Left kidney (tissue), 2 donors: ENCODE results near the gene STK32C. TPM values are rescaled to one million over a fixed set of nuclear protein-coding genes. Genes with fewer than 3 reads are reported as not detected.

Experiments used
- DNase-seq: peaks from one replicate; pipeline ENCODE4 v3.0.0-alpha.2; 2013
- polyA plus RNA-seq: library from polyadenylated mRNA; unstranded; fragments of 120-200 nt; gene quantifications from one replicate; pipeline ENCODE4 v1.2.1, GENCODE V29; 2013; ENCODE audit not compliant: insufficient read length

STK32C gene
- polyA plus RNA-seq, 1 donor, result 11.5 TPM

DNA sequence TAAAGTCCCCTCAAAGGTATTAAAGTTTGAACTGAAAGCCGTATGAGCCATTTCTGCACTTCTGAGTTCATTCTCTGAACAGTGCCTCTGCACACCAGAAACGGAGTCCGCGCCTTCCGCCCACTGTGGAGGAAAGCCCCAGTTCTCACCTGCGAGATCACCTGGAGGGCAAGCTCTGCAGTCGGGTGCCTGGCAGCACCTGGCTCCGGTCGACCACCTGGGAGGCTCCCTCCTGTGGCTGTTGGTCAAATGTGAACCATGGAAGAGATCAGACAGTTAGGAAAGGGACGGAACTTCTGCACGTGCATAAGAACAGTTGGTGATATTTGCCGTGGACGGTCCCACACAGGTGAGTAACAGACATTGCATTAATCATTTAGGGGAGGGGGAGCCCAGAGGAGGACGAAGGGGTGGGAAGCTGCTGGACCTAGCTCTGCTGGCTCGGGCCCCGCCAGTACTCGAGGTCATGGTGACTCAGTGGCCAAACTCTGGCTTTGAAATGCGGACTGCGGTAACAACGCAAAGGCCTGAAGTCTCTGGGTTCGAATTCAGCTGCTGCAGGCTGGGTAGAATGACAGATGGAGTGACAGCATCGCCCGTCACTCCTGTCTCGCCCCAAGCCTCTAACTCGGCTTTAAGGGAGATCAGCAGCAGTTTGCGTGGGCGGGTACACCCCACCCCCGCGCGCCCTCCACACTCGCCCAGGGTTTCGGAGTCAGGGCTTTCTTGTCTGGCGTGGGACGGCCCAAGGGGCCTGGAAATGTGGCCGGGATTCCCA, 122.7 kb downstream of the STK32C start:
- DNase-seq, result no peak

DNA sequence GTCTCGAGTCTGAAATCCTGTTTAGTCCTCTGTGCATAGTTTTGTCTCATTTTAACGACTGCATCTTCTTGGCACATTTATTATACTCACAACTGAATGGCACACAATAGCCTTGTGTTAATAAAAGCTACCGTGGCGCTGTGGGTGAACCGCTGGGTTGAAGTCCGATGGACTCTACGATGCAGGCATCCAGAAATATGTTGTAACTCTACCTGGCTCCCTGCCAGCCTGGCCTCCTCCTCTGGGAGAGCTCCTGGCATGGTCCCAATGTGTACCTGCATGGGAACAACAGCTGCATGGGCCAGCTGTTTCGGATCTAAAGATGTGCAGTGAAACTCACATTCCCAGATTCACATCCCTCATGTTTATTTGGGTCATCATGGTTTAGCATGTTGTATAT, 124.7 kb downstream of the STK32C start:
- no peak for DNase-seq

DNA sequence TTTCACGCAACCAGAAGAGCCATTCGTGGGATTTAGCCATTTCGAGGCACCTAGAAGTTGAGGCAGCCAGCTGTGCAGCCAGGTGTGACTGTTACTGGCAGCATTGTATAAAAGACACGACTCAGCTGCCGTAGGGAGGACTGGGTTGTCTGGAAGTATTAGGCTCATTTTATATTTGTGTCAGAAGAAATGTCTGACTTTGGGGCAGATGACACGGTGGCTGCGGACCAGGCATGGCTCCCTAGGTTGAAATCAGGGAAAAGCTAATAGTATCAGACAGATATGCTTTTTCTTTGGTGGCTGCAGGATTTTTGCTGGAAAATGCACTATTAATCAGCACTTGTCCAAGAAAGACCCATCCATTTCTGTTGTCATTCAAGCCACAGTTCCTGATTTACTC, 125.2 kb downstream of the STK32C start:
- no peak for DNase-seq

DNA sequence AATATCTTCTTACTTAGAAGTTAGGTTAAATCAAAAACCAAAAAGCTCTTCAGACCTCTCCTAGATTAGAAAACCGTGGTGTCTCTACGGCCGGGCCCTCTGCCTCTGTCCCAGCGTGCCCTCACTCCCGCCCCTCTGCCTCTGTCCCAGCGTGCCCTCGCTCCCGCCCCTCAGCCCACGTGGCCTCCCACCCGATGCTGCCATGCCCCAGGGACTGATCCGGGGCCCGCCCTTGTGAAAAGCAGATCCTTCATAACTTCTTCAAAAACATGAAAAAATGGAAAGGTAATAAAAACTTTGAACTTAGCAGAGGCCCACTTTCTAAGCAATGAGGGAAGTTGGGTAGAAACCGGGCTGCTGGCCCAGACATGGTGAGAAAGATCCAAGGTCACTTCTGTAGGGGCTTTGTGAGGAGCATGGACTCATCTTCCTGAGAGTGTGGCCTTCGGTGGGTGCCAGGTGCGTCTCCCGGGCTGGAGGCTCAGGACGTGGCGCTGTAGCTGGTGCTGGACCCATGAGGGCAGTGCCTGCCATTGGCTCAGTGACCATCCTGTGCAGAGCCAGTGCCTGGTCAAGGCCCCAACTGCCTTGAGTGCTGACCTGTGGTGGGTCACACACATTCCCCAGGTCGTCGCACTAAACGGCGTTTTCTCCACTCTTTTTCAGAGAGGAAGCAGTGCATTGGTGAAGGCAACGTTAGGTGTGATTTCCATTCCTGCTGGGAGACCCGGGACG, 125.9 kb downstream of the STK32C start:
- DNase-seq, result no peak

DNA sequence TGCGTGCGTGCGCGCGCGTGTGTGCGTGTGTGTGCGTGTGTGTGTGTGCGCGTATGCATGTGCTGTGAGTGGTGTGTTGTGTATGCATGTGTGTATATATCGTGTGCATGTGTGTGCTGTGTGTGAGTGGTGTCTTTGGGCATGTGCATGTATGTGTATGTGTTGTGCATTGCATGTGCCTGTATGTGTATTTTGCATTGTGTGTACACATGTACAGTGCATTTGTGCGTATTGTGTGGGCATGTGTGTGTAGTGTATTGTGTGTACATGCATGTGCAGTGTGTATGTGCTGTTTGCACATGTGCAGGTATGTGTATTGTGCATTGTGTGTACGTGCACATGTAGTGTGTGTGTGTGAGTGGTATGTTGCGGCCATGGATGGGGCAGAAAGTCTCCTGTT, 127.0 kb downstream of the STK32C start:
- DNase-seq, result no peak

DNA sequence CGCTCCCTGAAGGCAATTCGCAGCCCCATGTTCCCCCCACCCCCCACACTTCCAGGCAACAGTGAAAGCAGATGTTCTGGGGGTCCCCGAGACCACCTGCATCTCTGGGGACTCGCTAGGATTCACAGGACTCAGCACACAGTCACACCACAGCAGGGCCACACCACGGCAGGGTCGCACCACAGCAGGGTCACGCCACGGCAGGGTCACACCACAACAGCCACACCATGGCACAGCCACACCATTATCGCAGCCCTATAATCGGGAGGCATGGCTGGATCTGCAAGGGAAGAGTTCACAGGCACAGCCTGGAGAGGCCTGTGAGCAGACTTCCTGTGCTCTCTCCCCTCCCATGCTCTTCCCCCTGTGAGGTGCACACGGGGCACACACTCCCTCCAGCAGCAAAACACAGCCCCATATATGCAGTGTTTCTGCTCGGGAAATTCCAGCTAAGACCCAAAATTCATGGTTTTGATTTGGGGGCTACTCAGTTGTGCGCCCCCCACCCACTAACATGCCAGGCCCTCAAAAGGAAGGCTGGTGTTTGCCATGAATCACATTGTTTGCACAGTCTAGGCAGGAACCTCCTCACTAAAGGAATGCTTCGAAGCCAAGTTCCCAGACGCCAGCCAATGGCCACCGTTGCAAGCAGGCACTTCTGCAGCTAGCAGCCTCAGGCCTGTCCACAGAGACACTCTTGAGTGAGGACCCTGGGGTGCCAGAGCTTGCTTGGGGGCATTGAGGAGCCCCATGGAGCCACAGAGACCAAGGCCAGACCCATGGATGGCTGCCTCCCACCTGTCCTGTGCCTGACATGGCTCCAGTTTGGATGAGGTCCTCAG, 128.0 kb downstream of the STK32C start:
- no peak for DNase-seq

DNA sequence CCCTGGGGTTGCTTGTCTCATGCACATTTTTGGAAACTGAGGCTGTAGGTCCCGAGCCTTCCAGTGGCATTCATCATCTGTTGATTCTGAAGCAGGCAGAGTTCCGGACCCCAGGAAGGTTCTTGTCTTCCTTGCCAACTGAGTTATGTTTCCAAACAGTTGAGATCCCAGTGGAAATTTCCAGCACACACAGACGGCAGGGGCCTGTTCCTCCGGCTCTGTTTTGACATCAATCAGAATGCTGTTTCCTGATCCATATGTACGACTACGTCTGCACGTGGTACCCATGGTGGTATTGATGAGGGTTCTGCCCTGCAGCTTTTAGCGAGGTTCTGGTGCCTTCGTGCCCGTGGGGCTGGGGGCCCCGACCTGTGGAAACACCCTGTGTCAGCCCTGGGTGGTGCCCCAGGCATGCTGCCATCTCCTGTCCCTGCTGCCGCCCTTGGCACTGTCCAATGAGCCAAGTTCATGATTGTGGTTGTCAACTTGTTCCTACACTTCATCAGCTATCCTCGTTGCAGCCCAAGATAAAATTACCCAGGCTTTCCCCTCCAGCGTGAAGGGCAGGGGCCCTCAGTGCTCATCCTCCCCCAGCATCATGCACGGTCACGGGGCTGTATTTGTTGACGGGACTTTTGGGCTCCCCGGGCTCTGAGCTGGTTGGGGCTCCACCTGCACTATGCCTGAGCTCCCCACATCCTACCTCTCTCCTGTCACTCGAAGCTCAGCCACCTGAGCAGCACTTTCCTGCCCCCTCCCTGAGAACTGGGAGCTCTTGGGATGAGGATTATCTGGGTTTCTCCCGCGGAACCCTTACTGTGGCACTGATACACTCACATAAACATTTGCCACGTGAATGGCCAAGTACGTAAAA, 128.8 kb downstream of the STK32C start:
- no peak for DNase-seq

DNA sequence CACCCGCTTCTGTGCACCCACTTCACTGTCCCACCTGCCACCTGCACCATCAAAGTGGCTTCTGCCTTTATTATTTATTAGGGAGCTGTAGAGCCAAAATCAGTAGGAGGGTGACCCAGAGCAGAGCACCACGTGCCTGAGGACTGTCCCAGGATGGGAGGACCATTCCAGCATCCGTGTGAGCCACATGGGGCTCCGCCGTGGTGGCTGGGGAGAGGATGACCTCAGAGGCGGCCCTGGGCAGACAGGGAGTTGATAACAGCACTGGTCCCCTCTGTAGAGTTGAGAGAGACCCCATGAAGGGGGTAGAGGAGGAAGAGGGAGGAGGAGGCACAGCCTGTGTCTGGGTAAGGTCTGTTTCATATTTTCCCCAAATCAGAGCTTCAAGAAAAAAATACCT, 129.7 kb downstream of the STK32C start:
- DNase-seq, result no peak

DNA sequence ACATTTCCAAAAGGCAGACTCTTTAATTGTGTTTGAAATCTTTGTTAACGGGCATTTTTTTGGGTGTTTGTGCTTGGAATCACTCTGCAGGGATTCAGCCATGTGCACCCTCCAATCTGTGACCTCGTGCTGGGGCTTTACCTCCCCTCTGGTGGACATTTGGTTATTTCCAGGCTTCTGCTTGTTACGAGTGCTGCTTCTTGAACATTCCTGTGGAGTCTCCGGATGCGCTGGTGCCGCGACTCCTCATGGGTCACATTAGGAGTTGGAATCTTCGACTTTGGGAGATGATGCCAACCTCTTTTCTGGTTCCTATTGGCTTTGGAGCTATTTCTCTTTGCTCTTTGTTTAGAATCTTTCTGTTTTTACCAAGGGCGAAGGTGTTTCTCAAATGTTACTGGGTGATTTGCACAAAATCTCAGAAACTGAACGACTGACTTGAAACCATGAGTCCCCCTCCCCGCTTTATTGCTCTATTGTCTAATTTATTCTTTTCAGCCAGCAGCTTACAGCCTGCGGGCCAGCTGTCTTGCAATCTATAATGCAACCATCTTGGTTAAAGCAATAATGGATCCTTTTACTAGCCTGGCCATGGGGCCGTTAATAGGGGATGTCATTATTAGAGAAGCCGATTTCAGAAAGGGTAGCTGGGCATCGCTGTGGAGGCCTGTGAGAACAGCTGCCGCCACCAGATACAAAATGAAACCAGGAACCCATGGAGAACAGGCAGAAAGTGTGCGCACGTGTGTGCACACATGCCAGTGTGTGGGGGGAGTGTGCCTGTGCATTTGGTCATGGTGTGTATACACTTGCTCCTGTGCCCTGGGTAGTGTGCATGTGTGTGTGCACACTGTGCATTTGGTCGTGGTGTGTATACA, 130.9 kb downstream of the STK32C start:
- no peak for DNase-seq

DNA sequence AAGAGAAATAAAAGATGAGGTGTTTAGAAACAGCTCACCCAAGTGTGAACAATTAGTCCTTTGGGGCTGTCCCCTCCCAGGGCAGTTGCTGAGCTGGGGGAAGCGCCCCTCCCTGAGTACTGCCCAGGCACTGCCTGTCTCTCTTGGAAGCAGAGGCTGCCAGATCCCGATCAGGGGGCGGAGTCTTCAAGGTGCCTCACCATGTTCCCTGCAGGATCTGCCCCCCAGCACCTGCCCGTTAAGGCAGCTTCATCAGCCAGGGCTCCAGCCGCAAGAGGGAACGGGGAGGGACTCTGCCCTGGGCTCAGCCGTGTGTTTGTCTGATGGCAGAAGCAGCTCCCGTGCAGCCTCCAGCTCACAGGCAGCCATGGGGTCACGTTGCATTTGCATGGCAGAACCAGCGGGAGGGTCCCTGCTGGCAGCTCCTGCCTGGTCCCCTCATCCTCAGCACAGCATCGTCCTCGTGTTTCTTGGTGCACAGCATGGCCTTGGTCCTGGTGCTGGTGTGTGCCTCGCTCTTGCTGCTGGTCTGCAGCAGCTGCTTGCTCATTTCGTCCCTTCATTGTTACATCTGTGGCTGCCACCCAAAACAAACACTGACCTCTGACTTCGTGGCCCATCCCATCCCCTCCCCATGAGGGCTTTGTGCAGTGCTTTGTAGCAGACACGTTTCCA, 131.7 kb downstream of the STK32C start:
- DNase-seq, result no peak

DNA sequence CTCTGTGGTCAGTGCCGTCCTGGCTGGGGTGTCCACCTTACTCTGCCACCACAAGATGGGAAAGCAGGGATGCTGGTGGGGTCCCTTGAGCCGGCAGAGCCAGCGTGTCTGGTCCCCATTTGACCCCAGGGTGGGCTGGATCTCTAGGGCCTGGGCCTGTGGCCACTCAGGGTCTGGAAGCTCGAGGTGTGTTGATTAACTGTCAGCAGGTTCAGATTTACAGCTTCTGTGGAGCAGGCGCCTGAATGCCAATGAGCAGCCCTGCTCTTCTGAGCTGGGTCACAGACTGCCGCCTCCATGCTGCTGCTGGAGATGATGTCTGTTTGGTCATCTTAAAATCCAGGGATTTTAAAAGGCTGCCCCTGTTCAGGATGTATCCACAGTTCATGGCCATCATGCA, 132.3 kb downstream of the STK32C start:
- no peak for DNase-seq

DNA sequence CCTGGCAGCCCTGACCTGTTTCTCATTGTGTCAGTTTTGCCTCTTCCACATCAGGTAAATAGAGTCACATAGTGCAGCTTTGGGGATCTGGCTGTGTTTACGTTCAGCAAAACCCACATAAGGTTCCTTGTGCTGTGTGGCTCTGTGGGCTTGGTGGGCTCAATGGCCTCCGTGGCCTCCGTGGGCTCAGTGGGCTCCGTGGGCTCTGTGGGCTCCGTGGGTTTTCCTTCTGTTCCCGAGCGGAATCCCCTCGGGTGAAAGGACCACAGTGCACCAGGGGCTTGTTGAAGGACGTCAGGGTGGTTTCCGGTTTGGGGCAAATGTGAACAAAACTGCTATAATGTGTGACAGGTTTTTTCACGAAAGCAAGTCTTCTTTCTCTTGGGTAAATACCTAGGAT, 133.5 kb downstream of the STK32C start:
- no peak for DNase-seq

DNA sequence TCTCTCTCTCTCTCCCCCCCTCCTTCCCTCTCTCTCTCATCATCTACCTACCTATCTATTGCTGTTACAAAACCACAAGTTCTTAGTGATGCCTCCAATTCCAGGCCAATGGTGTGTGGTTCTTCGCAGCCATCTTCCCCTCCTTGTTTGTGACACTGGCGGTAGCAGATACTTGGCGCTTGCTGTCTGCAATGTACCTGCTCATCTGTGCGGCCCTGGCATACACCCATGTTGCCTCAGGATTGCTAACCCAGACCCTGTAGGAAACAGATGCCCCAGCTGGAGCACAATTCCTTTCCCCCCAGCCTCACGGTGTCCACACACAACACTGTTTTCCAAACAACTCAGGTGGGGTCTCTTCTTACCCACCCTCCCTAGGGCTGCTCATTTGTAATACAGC, 134.6 kb downstream of the STK32C start:
- no peak for DNase-seq

DNA sequence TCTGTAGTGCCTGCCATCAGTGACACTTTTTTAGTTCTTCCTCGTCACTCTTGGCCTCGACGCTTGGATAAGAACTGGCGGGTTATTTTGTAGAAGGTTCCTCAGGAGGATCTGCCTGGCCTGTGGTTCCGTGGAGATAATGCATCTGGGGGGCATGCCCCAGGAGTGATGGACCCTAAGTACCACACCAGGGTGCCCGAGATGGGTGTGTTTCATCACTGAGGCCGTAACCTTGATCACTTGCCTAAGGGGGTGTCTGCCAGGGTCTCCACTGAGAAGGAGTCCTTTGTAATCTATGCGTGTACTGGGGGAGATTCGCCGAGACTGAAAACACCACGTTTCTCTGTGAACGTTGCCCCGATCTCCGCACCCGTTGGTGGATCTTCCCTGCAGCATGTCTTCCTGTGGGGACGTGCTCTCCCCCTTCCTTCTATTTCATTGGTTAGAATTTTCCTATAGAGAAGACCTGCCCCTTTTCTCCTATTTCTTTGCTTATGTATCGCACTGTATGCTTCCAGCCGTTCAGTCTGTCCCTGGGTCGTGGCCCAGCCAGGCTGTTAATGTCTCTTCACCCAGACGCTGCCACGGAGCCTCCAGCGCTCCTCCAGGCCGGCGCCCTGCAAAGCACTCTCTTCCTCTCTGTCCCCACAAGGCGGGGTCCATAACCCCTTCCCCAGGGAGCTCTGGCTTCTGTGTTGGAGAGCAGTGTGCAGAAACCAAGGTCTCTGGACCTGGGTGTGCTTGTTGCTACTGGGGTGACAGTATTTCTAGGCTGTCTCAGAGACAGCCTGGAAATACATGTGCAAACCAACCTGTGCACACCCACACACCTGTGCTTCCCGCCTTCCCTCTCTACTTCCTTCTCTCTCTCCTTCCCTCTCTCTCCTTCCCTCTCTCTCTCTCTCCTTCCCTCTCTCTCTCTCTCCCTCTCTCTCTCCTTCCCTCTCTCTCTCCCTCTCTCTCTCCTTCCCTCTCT, 135.4 kb downstream of the STK32C start:
- DNase-seq, result no peak

DNA sequence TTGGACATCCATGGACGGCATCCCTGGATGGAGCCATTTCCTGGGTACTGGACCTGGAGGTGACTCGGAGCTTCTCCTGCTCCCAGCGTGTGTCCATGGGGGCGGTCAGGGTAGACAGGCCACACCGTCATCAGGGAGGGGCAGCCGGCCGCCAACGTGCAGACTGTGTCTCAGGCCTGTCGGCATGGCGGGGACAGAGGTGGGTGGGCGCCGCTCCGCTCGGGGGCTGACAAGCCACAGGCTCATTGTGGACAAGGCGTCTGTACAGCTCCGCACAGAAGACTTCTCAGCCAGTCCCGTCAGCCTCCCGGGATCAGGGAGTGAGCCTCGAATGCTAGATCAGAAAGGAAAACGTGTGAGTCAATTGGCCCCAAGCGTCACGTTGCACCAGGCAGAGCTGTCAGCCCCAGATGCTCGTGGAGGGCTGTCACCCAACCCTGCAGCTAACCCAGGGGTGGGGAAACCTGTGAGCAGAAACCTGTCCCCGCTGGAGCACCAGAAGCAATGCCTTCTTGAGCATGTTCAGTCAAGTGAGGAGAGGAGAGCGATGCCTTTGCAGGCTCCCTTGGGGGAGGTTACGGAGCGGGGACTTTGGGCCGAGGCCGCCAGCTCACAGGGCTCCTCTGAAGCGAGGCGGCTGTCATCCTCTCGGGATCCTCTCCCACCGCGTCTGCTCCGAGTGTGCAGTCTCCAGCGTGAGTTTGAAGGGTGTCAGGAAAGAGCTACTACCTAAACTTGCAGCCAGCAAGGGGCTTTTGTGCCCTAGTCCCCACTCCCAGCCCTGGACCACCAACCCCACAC, 137.0 kb downstream of the STK32C start:
- DNase-seq, result no peak

DNA sequence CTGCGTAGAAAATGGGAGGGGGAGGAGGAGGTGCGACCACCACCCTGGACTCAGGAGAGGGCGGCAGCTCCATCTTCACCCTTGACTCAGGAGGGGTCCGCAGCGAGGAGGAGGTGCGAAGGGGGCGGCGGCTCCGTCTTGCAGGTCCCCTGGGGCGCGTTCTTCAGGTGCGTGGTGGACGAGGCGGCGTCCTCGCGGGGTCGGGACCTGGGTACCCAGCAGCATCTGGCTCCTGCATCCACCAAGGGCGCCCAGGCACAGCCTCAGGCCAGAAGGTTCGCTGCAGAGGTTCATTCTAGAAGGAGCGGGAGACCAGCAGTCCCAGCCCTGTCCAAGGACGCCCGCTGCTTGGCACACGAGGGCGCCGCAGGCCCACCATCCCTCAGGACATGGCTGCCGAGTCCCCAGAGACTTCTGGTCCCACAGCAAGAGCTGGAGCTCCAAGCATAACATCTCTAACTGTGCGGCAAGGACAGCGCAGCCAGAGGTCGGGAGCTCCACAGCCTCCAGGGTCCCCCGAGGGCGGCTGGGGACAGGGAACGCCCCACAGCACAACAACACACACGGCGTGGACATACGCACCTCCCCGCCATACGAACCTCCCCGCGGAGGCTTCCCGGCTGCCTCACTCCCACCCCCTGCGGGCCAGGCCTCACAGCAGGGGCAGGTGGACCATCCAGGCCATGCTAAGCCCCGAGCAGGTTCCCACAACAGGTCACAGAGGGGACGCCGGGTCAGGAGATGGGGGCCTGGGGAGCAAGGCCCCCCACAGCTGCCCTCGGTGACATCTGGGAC, 137.8 kb downstream of the STK32C start:
- no peak for DNase-seq
